Neuronal stem cell (in vitro differentiated cells): Measurements from ENCODE around the gene WWOX.

Experiments used
- DNase-seq: peaks from one replicate; pipeline ENCODE4 v3.0.0-alpha.2; 2013; ENCODE audit warnings: low spot score
- H2AFZ ChIP-seq: one replicate; pipeline ENCODE4 v1.6.1; 2013; ENCODE audit warnings: mild to moderate bottlenecking, low read length, inconsistent platforms
- H2AK5ac ChIP-seq: 2 replicates; pipeline ENCODE4 v1.6.1; 2013; ENCODE audit warnings: low read depth, mild to moderate bottlenecking, inconsistent platforms, low read length, moderate library complexity, mixed read lengths
- H2BK120ac ChIP-seq: 2 replicates; pipeline ENCODE4 v1.6.1; 2013; ENCODE audit warnings: low read depth, mild to moderate bottlenecking, inconsistent platforms, low read length, moderate library complexity, mixed read lengths
- H2BK12ac ChIP-seq: one replicate; pipeline ENCODE4 v1.6.1; 2013; ENCODE audit warnings: low read length, inconsistent platforms
- H2BK15ac ChIP-seq: 2 replicates; pipeline ENCODE4 v1.6.1; 2013; ENCODE audit warnings: mild to moderate bottlenecking, low read length, inconsistent platforms, mixed read lengths
- H2BK5ac ChIP-seq: one replicate; pipeline ENCODE4 v1.6.1; 2013; ENCODE audit warnings: inconsistent platforms, mild to moderate bottlenecking, low read length, moderate library complexity
- H3K14ac ChIP-seq: one replicate; pipeline ENCODE4 v1.6.1; 2013; ENCODE audit warnings: low read length, inconsistent platforms
- H3K18ac ChIP-seq: 2 replicates; pipeline ENCODE4 v1.6.1; 2013; ENCODE audit warnings: low read length, inconsistent platforms
- H3K23ac ChIP-seq: 2 replicates; pipeline ENCODE4 v1.6.1; 2013; ENCODE audit warnings: low read depth, mild to moderate bottlenecking, mixed read lengths, low read length, inconsistent platforms; ENCODE audit not compliant: poor library complexity
- H3K27ac ChIP-seq: replicated peaks from 3 replicates; pipeline ENCODE4 v1.5.1; 2013; ENCODE audit warnings: low read length, inconsistent platforms
- H3K27me3 ChIP-seq, 3 experiments: 2 replicates each; pipeline ENCODE4 v1.6.1; 2013; ENCODE audit warnings: low read length in 3 of 3, mild to moderate bottlenecking in 2 of 3, inconsistent platforms in 1 of 3, low read depth in 1 of 3, mixed read lengths in 1 of 3, moderate library complexity in 1 of 3; ENCODE audit not compliant: control insufficient read depth in 3 of 3, insufficient read depth in 3 of 3
- H3K36me3 ChIP-seq, 2 donors: replicated peaks in 1 of 2; 2 replicates each; pipeline ENCODE4 v1.6.1; 2013; ENCODE audit warnings: low read length in 2 of 2; ENCODE audit not compliant: control insufficient read depth in 2 of 2, insufficient read depth in 2 of 2
- H3K4ac ChIP-seq: 2 replicates; pipeline ENCODE4 v1.6.1; 2013; ENCODE audit warnings: inconsistent platforms, mild to moderate bottlenecking, low read length, moderate library complexity
- H3K4me1 ChIP-seq, 2 donors: 1 replicate in 1 of 2; 2 replicates in 1 of 2; pipeline ENCODE4 v1.6.1; 2013; ENCODE audit warnings: low read length in 2 of 2, low read depth in 1 of 2; ENCODE audit not compliant: control insufficient read depth in 2 of 2, insufficient read depth in 1 of 2
- H3K4me2 ChIP-seq: one replicate; pipeline ENCODE4 v1.6.1; 2013; ENCODE audit warnings: mild to moderate bottlenecking, low read length, inconsistent platforms; ENCODE audit not compliant: insufficient read depth, poor library complexity, severe bottlenecking
- H3K4me3 ChIP-seq, 2 donors: 2 replicates each; pipeline ENCODE4 v1.5.1; 2013; ENCODE audit warnings: low read length in 2 of 2, mild to moderate bottlenecking in 2 of 2, inconsistent platforms in 1 of 2, moderate library complexity in 1 of 2
- H3K79me1 ChIP-seq: one replicate; pipeline ENCODE4 v1.6.1; 2013; ENCODE audit warnings: low read depth, mild to moderate bottlenecking, inconsistent platforms, low read length, moderate library complexity
- H3K9ac ChIP-seq: one replicate; pipeline ENCODE4 v1.6.1; 2013; ENCODE audit warnings: mild to moderate bottlenecking, low read depth, low read length, inconsistent platforms; ENCODE audit not compliant: poor library complexity
- H3K9me3 ChIP-seq, 2 donors: replicated peaks in 1 of 2; 2 replicates each; pipeline versions ENCODE3 to v1.6.1; 2013; ENCODE audit warnings: low read length in 2 of 2, mild to moderate bottlenecking in 2 of 2, inconsistent platforms in 1 of 2, low read depth in 1 of 2, mixed read lengths in 1 of 2, moderate library complexity in 1 of 2; ENCODE audit not compliant: control insufficient read depth in 2 of 2, insufficient read depth in 1 of 2
- H4K8ac ChIP-seq: one replicate; pipeline ENCODE4 v1.6.1; 2013; ENCODE audit warnings: low read depth, mild to moderate bottlenecking, inconsistent platforms, low read length, moderate library complexity
- H4K91ac ChIP-seq: one replicate; pipeline ENCODE4 v1.6.1; 2013; ENCODE audit warnings: low read length, low read depth, mild to moderate bottlenecking, inconsistent platforms; ENCODE audit not compliant: poor library complexity
- WGBS, 2 donors: extraction: QIAGEN DNeasy Blood & Tissue Kit; methylation state at CpG; one replicate each; pipeline ENCODE4 v1.1.7; 2013; ENCODE audit warnings: missing lambda C conversion rate in 2 of 2, mixed read lengths in 1 of 2; ENCODE audit not compliant: insufficient read length in 2 of 2, insufficient replicate concordance in 1 of 2; ENCODE audit errors: extremely low coverage in 2 of 2; 5-methylcytosine and 5-hydroxymethylcytosine counted together

The WWOX gene

DNA sequence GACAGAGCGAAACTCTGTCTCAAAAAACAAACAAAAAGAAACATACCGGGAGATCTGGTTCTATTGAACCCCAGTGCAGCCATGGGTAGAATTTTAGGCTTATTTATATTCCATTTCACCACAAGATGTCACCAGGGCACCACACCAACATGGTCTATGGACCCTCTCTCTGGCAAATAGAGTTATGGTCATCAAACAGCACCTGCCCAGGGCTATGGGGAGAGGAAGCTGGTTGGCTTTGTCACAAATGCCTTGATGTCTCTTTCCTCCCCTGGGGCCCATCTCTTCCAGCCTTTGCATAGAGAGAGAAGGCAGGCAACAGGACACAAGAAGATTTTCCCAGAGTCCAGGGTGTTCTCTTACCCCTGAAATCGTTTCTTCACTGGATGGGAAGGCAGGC lies 128.4 kb downstream of the WWOX start:
- Histone ChIP-seq H2AFZ (no peak overlapping the region), H2BK12ac (no peak overlapping the region), H3K4me3 (no peak overlapping the region), H3K14ac (no peak overlapping the region), H4K8ac (no peak overlapping the region), H3K36me3 (no peaks in the 10 kb centered on the region), H3K27ac (no peak overlapping the region), H3K27me3 (no peaks in the 10 kb centered on the region), H3K18ac (no peak overlapping the region), H2BK120ac (no peak overlapping the region), H2BK5ac (no peak overlapping the region), H3K9me3 (peaks cover 0 to under 1% of the 10 kb centered on the region in 2 donors), H2BK15ac (no peak overlapping the region), H3K4me1 (no peaks in the 10 kb centered on the region), H4K91ac (no peak overlapping the region), H3K79me1 (no peaks in the 10 kb centered on the region), H3K23ac (no peak overlapping the region), H3K9ac (no peak overlapping the region), H3K4ac (no peak overlapping the region), H2AK5ac (no peak overlapping the region), H3K4me2 (no peak overlapping the region)
- no CpG with 5 or more reads among the region's 3 CpGs for WGBS, 2 donors
- DNase-seq, result no peak

DNA sequence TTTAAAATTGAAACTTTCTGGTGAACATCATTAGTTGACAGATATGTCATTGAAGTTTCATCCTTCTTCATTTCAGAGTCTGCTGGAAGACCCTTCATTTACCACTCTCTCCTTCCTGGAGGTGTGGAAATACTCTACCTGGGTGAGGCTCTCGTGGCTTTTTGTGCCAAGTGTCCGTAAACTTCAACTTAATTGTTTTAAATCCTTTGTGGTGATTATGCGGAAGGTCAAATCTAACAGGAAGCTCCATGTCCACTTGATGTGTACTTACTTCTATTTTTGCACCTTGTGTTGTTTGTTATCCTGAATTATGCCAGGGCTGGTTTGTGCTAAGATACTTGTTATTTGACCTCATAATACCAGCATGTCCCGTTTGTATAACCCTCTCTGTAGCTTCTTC lies 129.2 kb downstream of the WWOX start:
- Histone ChIP-seq H3K9me3 (no peaks in the 10 kb centered on the region), H4K8ac (no peak overlapping the region), H3K79me1 (no peaks in the 10 kb centered on the region), H3K23ac (no peak overlapping the region), H2AFZ (no peak overlapping the region), H3K4me3 (no peak overlapping the region), H3K18ac (no peak overlapping the region), H2BK15ac (no peak overlapping the region), H2AK5ac (no peak overlapping the region), H3K27me3 (no peaks in the 10 kb centered on the region), H3K4ac (no peak overlapping the region), H3K9ac (no peak overlapping the region), H2BK120ac (no peak overlapping the region), H2BK12ac (no peak overlapping the region), H3K36me3 (no peaks in the 10 kb centered on the region), H4K91ac (no peak overlapping the region), H2BK5ac (no peak overlapping the region), H3K14ac (no peak overlapping the region), H3K4me2 (no peak overlapping the region), H3K27ac (no peak overlapping the region), H3K4me1 (no peaks in the 10 kb centered on the region)
- WGBS, 2 donors, result no CpG with 5 or more reads among the region's 4 CpGs
- DNase-seq, result no peak

DNA sequence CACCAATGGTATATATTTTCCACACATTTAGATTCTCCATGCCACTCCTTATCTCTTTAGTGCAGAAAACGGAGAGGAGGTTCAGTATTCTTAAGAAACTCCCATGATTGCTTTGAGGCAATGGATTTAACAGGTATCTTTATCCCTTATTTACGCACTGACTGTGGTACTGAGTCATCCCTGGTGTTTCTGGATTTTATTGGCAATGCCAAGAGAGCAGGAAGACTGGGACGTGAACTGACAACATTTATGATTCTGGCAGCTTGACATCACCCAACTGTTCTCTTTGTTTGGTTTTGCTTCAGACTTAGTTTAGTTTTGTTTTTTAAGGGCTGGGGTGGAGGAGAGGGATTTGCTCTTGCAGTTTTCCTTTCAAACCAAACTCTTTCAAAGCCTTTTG lies 131.4 kb downstream of the WWOX start:
- Histone ChIP-seq H2BK15ac (no peak overlapping the region), H3K4ac (no peak overlapping the region), H3K4me2 (no peak overlapping the region), H2BK120ac (no peak overlapping the region), H4K8ac (no peak overlapping the region), H2BK5ac (no peak overlapping the region), H3K14ac (no peak overlapping the region), H4K91ac (no peak overlapping the region), H3K9me3 (no peaks in the 10 kb centered on the region), H3K4me3 (no peak overlapping the region), H3K9ac (no peak overlapping the region), H3K27me3 (no peaks in the 10 kb centered on the region), H2BK12ac (no peak overlapping the region), H3K79me1 (no peaks in the 10 kb centered on the region), H3K4me1 (no peaks in the 10 kb centered on the region), H3K36me3 (no peaks in the 10 kb centered on the region), H3K23ac (no peak overlapping the region), H2AK5ac (no peak overlapping the region), H3K18ac (no peak overlapping the region), H2AFZ (no peak overlapping the region), H3K27ac (no peak overlapping the region)
- DNase-seq, result no peak
- no CpG with 5 or more reads among the region's 3 CpGs for WGBS, 2 donors

DNA sequence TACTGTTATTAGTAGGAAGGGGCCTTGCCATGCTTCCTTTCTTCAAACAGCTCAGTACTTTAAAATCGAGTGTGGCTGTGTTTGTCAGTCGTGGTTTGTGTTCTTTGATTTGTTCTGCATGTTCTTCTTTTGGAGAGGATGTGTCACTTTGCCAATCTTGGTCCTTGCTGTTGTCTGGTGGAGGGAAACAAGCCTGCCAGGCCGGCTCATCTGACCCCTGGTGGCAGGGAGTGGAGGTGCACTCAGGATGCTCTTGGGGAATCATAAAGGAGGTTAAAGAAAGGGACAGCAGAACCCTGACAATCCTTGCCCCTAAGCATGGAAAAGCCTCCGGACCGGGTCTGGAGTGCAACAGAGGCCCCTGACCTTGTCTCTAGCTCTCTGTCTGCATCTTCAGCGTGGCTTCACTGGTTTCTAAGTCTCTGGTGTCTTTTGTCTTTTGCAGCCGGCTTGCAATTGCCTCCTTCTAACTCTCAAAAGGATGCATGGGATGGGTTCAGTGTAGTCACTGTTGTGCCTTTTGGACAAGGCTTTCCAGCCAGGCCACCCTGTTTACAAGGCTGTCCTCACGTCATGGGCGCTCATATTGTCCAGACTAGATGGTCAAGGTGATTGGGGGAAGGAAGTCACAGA lies 135.8 kb downstream of the WWOX start:
- peak; percentile 58 for DNase-seq
- Histone ChIP-seq H3K27ac (no peak overlapping the region), H4K91ac (no peak overlapping the region), H3K4ac (no peak overlapping the region), H3K79me1 (no peaks in the 10 kb centered on the region), H2AK5ac (no peak overlapping the region), H3K4me1 (no peaks in the 10 kb centered on the region), H2AFZ (no peak overlapping the region), H2BK120ac (no peak overlapping the region), H3K9me3 (no peaks in the 10 kb centered on the region), H3K27me3 (no peaks in the 10 kb centered on the region), H2BK5ac (no peak overlapping the region), H3K4me3 (no peak overlapping the region), H2BK12ac (no peak overlapping the region), H3K14ac (no peak overlapping the region), H3K4me2 (no peak overlapping the region), H2BK15ac (no peak overlapping the region), H3K36me3 (no peaks in the 10 kb centered on the region), H3K9ac (no peak overlapping the region), H4K8ac (no peak overlapping the region), H3K23ac (no peak overlapping the region), H3K18ac (peak overlapping the region; percentile 16)
- no CpG with 5 or more reads among the region's 9 CpGs for WGBS, 2 donors
